ENCODE results near the gene ZC3H7B. TPM values are rescaled to one million over a fixed set of nuclear protein-coding genes. Genes with fewer than 3 reads are reported as not detected.
"Not testable (repeated sequence)": the region's sequence is repeated elsewhere in the genome, so short reads cannot be mapped to it uniquely, and the experiment has no call there.

The ZC3H7B gene
- total RNA-seq, 1 donor from 2014 or later = 125 TPM

- no peak for DNase-seq (ENCODE audit: extremely low read depth, low read depth, low spot score)
Measured at GRCh38 chr22:41285441-41285819, 15.9 kb upstream of the ZC3H7B start.

GRCh38 chr22:41285820-41286638, 15.3 kb upstream of the ZC3H7B start, which contains the start of gene RANGAP1:
RANGAP1 (minus strand) TSS chr22:41286187; CDS start chr22:41281044, 5,143 bp downstream.
- peak; percentile 90 for DNase-seq (ENCODE audit: extremely low read depth, low read depth, low spot score)

GRCh38 chr22:41286639-41287091, 14.7 kb upstream of the ZC3H7B start:
- no peak for DNase-seq (ENCODE audit: extremely low read depth, low read depth, low spot score)

GRCh38 chr22:41288245-41288946, 12.9 kb upstream of the ZC3H7B start:
- peak; percentile 66 for DNase-seq (ENCODE audit: extremely low read depth, low read depth, low spot score)

GRCh38 chr22:41289671-41290070, 11.7 kb upstream of the ZC3H7B start:
- no peak for DNase-seq (ENCODE audit: extremely low read depth, low read depth, low spot score)

GRCh38 chr22:41290262-41291221, 10.8 kb upstream of the ZC3H7B start:
- peak; percentile 57 for DNase-seq (ENCODE audit: extremely low read depth, low read depth, low spot score)

GRCh38 chr22:41294816-41295215, 6.5 kb upstream of the ZC3H7B start:
- DNase-seq (ENCODE audit: extremely low read depth, low read depth, low spot score) = not testable (repeated sequence)

GRCh38 chr22:41296826-41297667, 4.3 kb upstream of the ZC3H7B start:
- no peak for DNase-seq (ENCODE audit: extremely low read depth, low read depth, low spot score)

- no peak for DNase-seq (ENCODE audit: extremely low read depth, low read depth, low spot score)
Measured at GRCh38 chr22:41300661-41301060, 664 bp upstream of the ZC3H7B start.

GRCh38 chr22:41302021-41302767, 869 bp downstream of the ZC3H7B start:
- no peak for DNase-seq (ENCODE audit: extremely low read depth, low read depth, low spot score)

- no peak for DNase-seq (ENCODE audit: extremely low read depth, low read depth, low spot score)
Measured at GRCh38 chr22:41302811-41303210, 1.5 kb downstream of the ZC3H7B start.

- no peak for DNase-seq (ENCODE audit: extremely low read depth, low read depth, low spot score)
Measured at GRCh38 chr22:41305646-41306045, 4.3 kb downstream of the ZC3H7B start.

- DNase-seq (ENCODE audit: extremely low read depth, low read depth, low spot score) = no peak
Measured at GRCh38 chr22:41308054-41308453, 6.7 kb downstream of the ZC3H7B start.

- DNase-seq (ENCODE audit: extremely low read depth, low read depth, low spot score) = no peak
Measured at GRCh38 chr22:41308544-41308947, 7.2 kb downstream of the ZC3H7B start.

- DNase-seq (ENCODE audit: extremely low read depth, low read depth, low spot score) = no peak
Measured at GRCh38 chr22:41310336-41310735, 9.0 kb downstream of the ZC3H7B start.

GRCh38 chr22:41311487-41311886, 10.2 kb downstream of the ZC3H7B start:
- no peak for DNase-seq (ENCODE audit: extremely low read depth, low read depth, low spot score)

- DNase-seq (ENCODE audit: extremely low read depth, low read depth, low spot score) = no peak
Measured at GRCh38 chr22:41314821-41315220, 13.5 kb downstream of the ZC3H7B start.

- no peak for DNase-seq (ENCODE audit: extremely low read depth, low read depth, low spot score)
Measured at GRCh38 chr22:41315586-41315985, 14.3 kb downstream of the ZC3H7B start.

Measured in glomerular endothelial cell (primary cell).